Cardiac muscle cell (in vitro differentiated cells and primary cell): Measurements from ENCODE around the gene ST6GALNAC2. TPM values are rescaled to one million over a fixed set of nuclear protein-coding genes. Genes with fewer than 3 reads are reported as not detected.

Source experiments
- DNase-seq, 2 donors: peaks; one replicate each; pipeline versions ENCODE4 v3.0.0 to v3.0.0-alpha.2; 2010 to 2017; ENCODE audit warnings: low read depth in 1 of 2, low spot score in 1 of 2
- H3K27ac ChIP-seq: fragments of 200-600 bp; sonication (generic); 2 replicates; pipeline ENCODE4 v1.5.1; 2016
- H3K27me3 ChIP-seq: fragments of 200-600 bp; sonication (generic); 2 replicates; pipeline ENCODE4 v1.6.0; 2016; ENCODE audit warnings: control low read depth
- H3K36me3 ChIP-seq: fragments of 200-600 bp; sonication (generic); 2 replicates; pipeline ENCODE4 v1.5.1; 2016; ENCODE audit warnings: control low read depth
- H3K4me1 ChIP-seq: fragments of 200-600 bp; sonication (generic); 2 replicates; pipeline ENCODE4 v1.8.1; 2017; ENCODE audit warnings: low read depth, mild to moderate bottlenecking, mixed run types
- H3K4me3 ChIP-seq: fragments of 200-600 bp; sonication (generic); 2 replicates; pipeline ENCODE4 v1.5.1; 2016; ENCODE audit warnings: mild to moderate bottlenecking
- H3K9me3 ChIP-seq: fragments of 200-600 bp; sonication (generic); 2 replicates; pipeline ENCODE4 v1.5.1; 2017; ENCODE audit warnings: low read depth, mild to moderate bottlenecking, control low read depth
- polyA plus RNA-seq: library from polyadenylated mRNA; unstranded; fragments of >200 nt; fragmentation: Nextera tagmentation; extraction: Ambion mirVana; gene quantifications from 2 replicates; pipeline ENCODE4 v1.2.1, GENCODE V29; 2016
- total RNA-seq: library from RNA; depleted of rRNA; stranded (reverse); fragments of >200 nt; gene quantifications from 2 replicates; pipeline ENCODE4 v1.2.3, GENCODE V29; 2016
- TF ChIP-seq, protein P1 (sequence below): IDR thresholded peaks from 2 replicates; pipeline ENCODE4 v1.5.1; 2012; ENCODE audit warnings: low read depth, mild to moderate bottlenecking, low read length

The ST6GALNAC2 gene
- total and polyA plus RNA-seq, 2 experiments from 2014 or later, result 0.88 to 1.0 TPM

DNA sequence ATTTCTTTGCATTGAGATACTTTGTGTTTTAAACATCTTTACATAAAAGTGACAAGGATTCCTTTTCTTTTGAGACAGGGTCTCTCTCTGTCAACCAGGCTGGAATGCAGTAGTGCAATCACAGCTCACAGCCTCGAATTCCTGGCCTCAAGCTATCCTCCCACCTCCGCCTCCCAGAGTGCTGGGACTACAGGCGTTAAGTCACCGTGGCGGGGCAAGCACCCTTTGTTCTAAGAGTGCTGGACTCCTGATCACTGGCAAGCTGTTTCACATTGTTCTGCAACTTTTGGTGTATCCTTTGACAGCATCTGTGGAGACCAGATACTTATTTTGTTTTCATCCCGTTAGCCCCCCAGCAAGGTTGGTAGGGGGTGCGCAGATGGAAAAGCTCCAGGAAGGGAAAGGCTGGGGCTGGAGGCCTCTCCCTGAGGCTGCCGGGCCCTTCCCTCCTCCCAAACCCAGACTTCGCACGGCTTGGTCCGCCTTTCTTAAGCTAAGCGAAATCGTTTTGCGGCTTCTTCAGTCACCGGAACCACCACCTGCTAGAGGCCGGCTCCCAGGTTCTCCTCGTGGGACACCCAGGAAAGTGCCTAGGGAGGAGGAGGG, 1.1 kb downstream of the ST6GALNAC2 start:
- TF ChIP-seq, protein P1, sequence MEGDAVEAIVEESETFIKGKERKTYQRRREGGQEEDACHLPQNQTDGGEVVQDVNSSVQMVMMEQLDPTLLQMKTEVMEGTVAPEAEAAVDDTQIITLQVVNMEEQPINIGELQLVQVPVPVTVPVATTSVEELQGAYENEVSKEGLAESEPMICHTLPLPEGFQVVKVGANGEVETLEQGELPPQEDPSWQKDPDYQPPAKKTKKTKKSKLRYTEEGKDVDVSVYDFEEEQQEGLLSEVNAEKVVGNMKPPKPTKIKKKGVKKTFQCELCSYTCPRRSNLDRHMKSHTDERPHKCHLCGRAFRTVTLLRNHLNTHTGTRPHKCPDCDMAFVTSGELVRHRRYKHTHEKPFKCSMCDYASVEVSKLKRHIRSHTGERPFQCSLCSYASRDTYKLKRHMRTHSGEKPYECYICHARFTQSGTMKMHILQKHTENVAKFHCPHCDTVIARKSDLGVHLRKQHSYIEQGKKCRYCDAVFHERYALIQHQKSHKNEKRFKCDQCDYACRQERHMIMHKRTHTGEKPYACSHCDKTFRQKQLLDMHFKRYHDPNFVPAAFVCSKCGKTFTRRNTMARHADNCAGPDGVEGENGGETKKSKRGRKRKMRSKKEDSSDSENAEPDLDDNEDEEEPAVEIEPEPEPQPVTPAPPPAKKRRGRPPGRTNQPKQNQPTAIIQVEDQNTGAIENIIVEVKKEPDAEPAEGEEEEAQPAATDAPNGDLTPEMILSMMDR, result no peak
- Histone ChIP-seq H3K36me3 (no peaks in the 10 kb centered on the region), H3K27ac (no peak overlapping the region), H3K9me3 (no peaks in the 10 kb centered on the region), H3K4me1 (no peaks in the 10 kb centered on the region), H3K27me3 (peaks cover 39% of the 10 kb centered on the region), H3K4me3 (peak overlapping the region; percentile 27)
- no peak for DNase-seq

DNA sequence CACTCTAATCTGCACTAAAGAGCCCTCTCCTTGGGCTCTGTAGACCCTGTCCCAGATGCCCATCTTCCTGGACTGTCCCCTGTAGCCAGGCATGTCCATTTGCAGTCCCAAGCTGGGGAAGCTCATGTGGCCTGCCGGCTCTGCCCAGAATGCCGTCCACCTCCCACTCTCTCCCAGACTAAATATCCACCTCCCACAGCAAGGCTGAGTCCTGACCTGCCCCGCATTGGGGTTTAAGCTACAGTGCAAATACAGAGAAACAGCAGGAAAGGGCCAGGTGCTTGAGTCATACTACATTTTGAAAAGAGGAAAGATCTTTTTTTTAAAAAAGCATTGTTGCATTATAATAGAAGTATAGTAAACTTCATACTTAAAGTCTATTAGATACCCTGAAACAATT, 3.0 kb downstream of the ST6GALNAC2 start:
- no peaks in the 10 kb centered on the region for H3K4me1 ChIP-seq
- no peak for DNase-seq
- H3K27ac ChIP-seq, result no peak overlapping the region
- H3K36me3 ChIP-seq, result no peaks in the 10 kb centered on the region
- no peak overlapping the region for H3K4me3 ChIP-seq
- TF ChIP-seq, protein P1, result no peak
- no peaks in the 10 kb centered on the region for H3K9me3 ChIP-seq
- peaks cover 39% of the 10 kb centered on the region for H3K27me3 ChIP-seq

DNA sequence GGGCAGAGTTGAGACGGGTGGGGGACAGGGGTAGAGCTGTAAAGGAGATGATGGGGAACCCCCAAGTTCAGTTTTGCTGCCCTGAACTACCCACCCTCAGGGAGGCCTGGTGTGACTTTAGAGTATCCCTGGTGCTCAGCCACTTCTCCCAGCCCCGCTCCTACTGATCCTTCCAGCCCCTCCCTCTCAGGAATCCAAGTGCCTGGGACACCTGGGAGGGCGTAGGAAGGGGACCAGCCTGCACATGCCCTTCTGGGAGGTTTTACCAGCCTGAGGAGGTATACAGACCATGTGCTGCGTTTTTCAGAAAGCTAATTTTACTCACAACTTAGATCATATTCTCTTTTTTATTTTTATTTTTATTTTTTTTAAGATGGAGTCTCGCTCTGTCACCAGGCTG, 4.1 kb downstream of the ST6GALNAC2 start:
- Histone ChIP-seq H3K4me3 (no peak overlapping the region), H3K27me3 (peaks cover 39% of the 10 kb centered on the region), H3K36me3 (no peaks in the 10 kb centered on the region), H3K27ac (no peak overlapping the region), H3K9me3 (no peaks in the 10 kb centered on the region), H3K4me1 (no peaks in the 10 kb centered on the region)
- no peak for DNase-seq
- TF ChIP-seq, protein P1, result no peak

DNA sequence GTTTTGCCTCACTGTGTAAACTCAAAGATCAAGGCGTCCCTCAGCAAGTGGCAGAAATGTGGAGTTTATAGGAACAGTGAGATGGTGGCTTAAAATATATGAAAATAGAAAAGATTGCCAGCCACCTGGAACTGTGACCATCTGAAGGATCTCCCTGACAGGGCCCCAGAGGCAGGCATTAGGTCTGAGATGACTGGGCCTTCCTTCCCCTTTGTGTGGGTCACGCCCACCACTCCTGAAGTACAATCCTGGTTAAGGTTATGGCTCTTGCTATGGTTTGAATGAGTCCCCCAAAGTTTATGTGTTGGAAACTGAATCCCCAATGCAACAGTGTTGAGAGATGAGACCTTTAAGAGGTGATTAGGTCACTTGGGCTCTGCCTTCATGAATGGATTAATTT, 6.4 kb downstream of the ST6GALNAC2 start:
- Histone ChIP-seq H3K36me3 (no peaks in the 10 kb centered on the region), H3K27me3 (peaks cover 17% of the 10 kb centered on the region), H3K27ac (no peak overlapping the region), H3K9me3 (no peaks in the 10 kb centered on the region), H3K4me3 (no peak overlapping the region), H3K4me1 (no peaks in the 10 kb centered on the region)
- TF ChIP-seq, protein P1, result no peak
- no peak for DNase-seq

DNA sequence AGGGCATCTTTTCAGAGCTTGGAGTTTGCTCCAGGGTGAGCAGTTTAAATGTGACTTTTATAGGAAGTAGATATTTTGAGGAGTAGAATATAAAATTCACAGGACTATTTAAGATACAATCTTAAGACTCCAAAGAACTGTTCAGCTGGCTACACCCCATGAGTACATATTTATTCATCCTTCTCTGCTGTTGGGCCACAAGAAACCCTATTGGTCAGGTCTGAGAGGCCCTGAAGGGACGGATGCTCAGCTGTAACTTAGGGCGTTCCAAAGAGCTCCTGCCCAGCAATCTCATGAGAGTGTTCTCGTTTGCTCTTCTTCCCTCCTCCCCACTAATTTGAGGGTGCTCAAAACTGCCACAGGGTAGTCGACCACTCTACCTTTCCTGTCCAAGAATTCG, 7.3 kb downstream of the ST6GALNAC2 start:
- no peaks in the 10 kb centered on the region for H3K9me3 ChIP-seq
- H3K4me3 ChIP-seq, result no peak overlapping the region
- H3K27ac ChIP-seq, result no peak overlapping the region
- H3K36me3 ChIP-seq, result no peaks in the 10 kb centered on the region
- no peak for DNase-seq
- H3K4me1 ChIP-seq, result no peaks in the 10 kb centered on the region
- H3K27me3 ChIP-seq, result peaks cover 9% of the 10 kb centered on the region
- TF ChIP-seq, protein P1, result no peak
